GM21447 (cell line): Measurements from ENCODE around the gene PGM5.

Source experiments
- ATAC-seq: cut with Tn5 transposase; IDR thresholded peaks from one replicate; pipeline ENCODE4 v1.9.1; 2021; ENCODE audit not compliant: unreplicated experiment

PGM5 gene

GRCh38 chr9:68532131-68532530 is 175.7 kb downstream of the PGM5 start:
- no peak for ATAC-seq

- no peak for ATAC-seq
Observed at GRCh38 chr9:68533678-68534077, 177.3 kb downstream of the PGM5 start.

- no peak for ATAC-seq
Observed at GRCh38 chr9:68536876-68537615, 180.6 kb downstream of the PGM5 start.

GRCh38 chr9:68537616-68537880 is 181.1 kb downstream of the PGM5 start:
- no peak for ATAC-seq

GRCh38 chr9:68538200-68538599 is 181.8 kb downstream of the PGM5 start:
- no peak for ATAC-seq

- no peak for ATAC-seq
Observed at GRCh38 chr9:68540712-68541535, 184.5 kb downstream of the PGM5 start, which contains the start of gene TMEM252. TMEM252 (minus strand) TSS chr9:68540883; CDS start chr9:68540814, 69 bp downstream.

GRCh38 chr9:68541568-68541967 is 185.2 kb downstream of the PGM5 start:
- no peak for ATAC-seq

- peak; percentile 37 for ATAC-seq
Observed at GRCh38 chr9:68545033-68545705, 188.8 kb downstream of the PGM5 start.

- peak; percentile 85 for ATAC-seq
Observed at GRCh38 chr9:68546596-68547390, 190.4 kb downstream of the PGM5 start.

- ATAC-seq, result no peak
Observed at GRCh38 chr9:68547417-68547816, 191.0 kb downstream of the PGM5 start.

GRCh38 chr9:68548241-68548640 is 191.8 kb downstream of the PGM5 start:
- ATAC-seq, result no peak

- ATAC-seq, result no peak
Observed at GRCh38 chr9:68551191-68551590, 194.8 kb downstream of the PGM5 start.

GRCh38 chr9:68552700-68553476 is 196.5 kb downstream of the PGM5 start:
- ATAC-seq, result no peak

GRCh38 chr9:68555437-68556150 is 199.2 kb downstream of the PGM5 start:
- ATAC-seq, result no peak

GRCh38 chr9:68558545-68558944 is 202.1 kb downstream of the PGM5 start:
- no peak for ATAC-seq

- ATAC-seq, result peak; percentile 79
Observed at GRCh38 chr9:68560071-68560844, 203.8 kb downstream of the PGM5 start.

- no peak for ATAC-seq
Observed at GRCh38 chr9:68562461-68562860, 206.1 kb downstream of the PGM5 start.

- no peak for ATAC-seq
Observed at GRCh38 chr9:68567565-68567964, 211.2 kb downstream of the PGM5 start.

- ATAC-seq, result no peak
Observed at GRCh38 chr9:68574150-68574549, 217.7 kb downstream of the PGM5 start.
